Measurements from ENCODE around the gene ETFRF1. TPM values are rescaled to one million over a fixed set of nuclear protein-coding genes. Genes with fewer than 3 reads are reported as not detected.

ETFRF1 gene
- polyA plus RNA-seq, 1 donor from 2014 or later, result 81.8 TPM

- H3K9me2 ChIP-seq (ENCODE audit: insufficient read depth, low read length), result no peaks in the 10 kb centered on the region
- H3K9ac ChIP-seq (ENCODE audit: low read length), result no peak overlapping the region
- peaks cover 5% of the 10 kb centered on the region for H3K27me3 ChIP-seq (ENCODE audit: insufficient read depth, low read depth, low read length)
- no peak overlapping the region for H3K4me2 ChIP-seq (ENCODE audit: low read length)
- peaks cover 35% of the 10 kb centered on the region for H3K79me2 ChIP-seq (replicated peaks; ENCODE audit: insufficient read depth, low read length)
- H3K27ac ChIP-seq (ENCODE audit: low read length), result no peak overlapping the region
- no peaks in the 10 kb centered on the region for H3F3A ChIP-seq (ENCODE audit: insufficient read depth, low read length, poor library complexity, severe bottlenecking)
- TF ChIP-seq RAD21 (conservative IDR thresholded peaks at IDR 0.05) (no peak), MXI1 (conservative IDR thresholded peaks at IDR 0.05; ENCODE audit: poor library complexity, severe bottlenecking) (no peak), CTCF (IDR thresholded peaks at IDR 0.05; ENCODE audit: poor library complexity, severe bottlenecking) (no peak), POLR2AphosphoS5 (IDR thresholded peaks at IDR 0.05) (no peak), TAF1 (IDR thresholded peaks at IDR 0.05; ENCODE audit: low read depth) (no peak), SMC3 (conservative IDR thresholded peaks at IDR 0.05; ENCODE audit: poor library complexity) (no peak), EP300 (conservative IDR thresholded peaks at IDR 0.05; ENCODE audit: poor library complexity, severe bottlenecking) (no peak), EZH2 (IDR thresholded peaks at IDR 0.05; ENCODE audit: borderline replicate concordance, insufficient read depth, low read length, poor library complexity, severe bottlenecking) (no peak), REST (IDR thresholded peaks at IDR 0.05; ENCODE audit: borderline replicate concordance) (no peak)
- H3K9me3 ChIP-seq (ENCODE audit: low read length), result no peaks in the 10 kb centered on the region
- no peaks in the 10 kb centered on the region for H4K20me1 ChIP-seq (ENCODE audit: insufficient read depth)
- no peak overlapping the region for H2AFZ ChIP-seq (ENCODE audit: low read depth, low read length)
- H3K36me3 ChIP-seq (ENCODE audit: insufficient read depth, low read length), result no peaks in the 10 kb centered on the region
- peak overlapping the region; percentile 95 for H3K4me3 ChIP-seq (ENCODE audit: low read length)
Measured at GRCh38 chr12:25248732-25249131, 53.7 kb downstream of the ETFRF1 start.

- peak; percentile 29 for TF ChIP-seq SMC3 (conservative IDR thresholded peaks at IDR 0.05; ENCODE audit: poor library complexity)
- TF ChIP-seq RAD21 (conservative IDR thresholded peaks at IDR 0.05), result peak; percentile 22
- TF ChIP-seq REST (IDR thresholded peaks at IDR 0.05; ENCODE audit: borderline replicate concordance), result no peak
- TF ChIP-seq EZH2 (IDR thresholded peaks at IDR 0.05; ENCODE audit: borderline replicate concordance, insufficient read depth, low read length, poor library complexity, severe bottlenecking), result no peak
- peak; percentile 40 for TF ChIP-seq TAF1 (IDR thresholded peaks at IDR 0.05; ENCODE audit: low read depth)
- peak overlapping the region; percentile 73 for H3K27ac ChIP-seq (ENCODE audit: low read length)
- peak overlapping the region; percentile 62 for H2AFZ ChIP-seq (ENCODE audit: low read depth, low read length)
Measured at GRCh38 chr12:25249931-25250738, 55.1 kb downstream of the ETFRF1 start.

More at GRCh38 chr12:25249931-25250738, 55.1 kb downstream of the ETFRF1 start:
- Histone ChIP-seq H3K4me3 (ENCODE audit: low read length) (peak overlapping the region; percentile 95), H3K9me2 (ENCODE audit: insufficient read depth, low read length) (no peaks in the 10 kb centered on the region), H3K79me2 (replicated peaks; ENCODE audit: insufficient read depth, low read length) (peaks cover 31% of the 10 kb centered on the region), H3K4me2 (ENCODE audit: low read length) (peak overlapping the region; percentile 16), H3K9me3 (ENCODE audit: low read length) (no peaks in the 10 kb centered on the region), H3K36me3 (ENCODE audit: insufficient read depth, low read length) (no peaks in the 10 kb centered on the region), H4K20me1 (ENCODE audit: insufficient read depth) (no peaks in the 10 kb centered on the region), H3K27me3 (ENCODE audit: insufficient read depth, low read depth, low read length) (peaks cover 5% of the 10 kb centered on the region), H3K9ac (ENCODE audit: low read length) (peak overlapping the region; percentile 80), H3F3A (ENCODE audit: insufficient read depth, low read length, poor library complexity, severe bottlenecking) (no peaks in the 10 kb centered on the region)

All from neural cell (in vitro differentiated cells).